ENCODE data around the gene NFIB. TPM values are rescaled to one million over a fixed set of nuclear protein-coding genes. Genes with fewer than 3 reads are reported as not detected.

Gene NFIB
- total RNA-seq, 2 experiments from 2014 or later = 13.7 to 25.1 TPM

DNA sequence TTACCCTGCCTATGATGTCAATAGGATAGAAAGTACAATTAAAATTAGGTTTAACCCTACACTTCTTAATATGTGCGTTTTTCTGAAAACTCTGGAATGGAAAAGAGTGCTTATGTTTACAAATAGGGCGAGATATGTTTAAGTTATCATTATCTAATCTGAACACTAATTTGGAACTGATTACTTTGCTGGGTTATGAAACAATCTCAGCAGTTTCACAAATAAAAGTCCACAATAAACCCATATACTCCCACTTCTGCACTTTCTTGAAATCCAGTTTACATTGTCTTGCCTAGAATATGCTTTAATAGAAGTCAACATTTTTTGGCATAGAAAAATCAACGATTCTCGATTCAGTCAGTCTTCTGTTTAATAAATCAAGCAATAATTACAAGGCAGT is 236.3 kb downstream of the NFIB start:
- ChIA-PET POLR2A (interaction anchor here (0.6 kb wide), 1 partner anchor 20 kb away, joined by 3 read pairs; no protein-coding TSS in a partner anchor), CTCF (ENCODE audit: unreplicated experiment) (no interaction called here)

DNA sequence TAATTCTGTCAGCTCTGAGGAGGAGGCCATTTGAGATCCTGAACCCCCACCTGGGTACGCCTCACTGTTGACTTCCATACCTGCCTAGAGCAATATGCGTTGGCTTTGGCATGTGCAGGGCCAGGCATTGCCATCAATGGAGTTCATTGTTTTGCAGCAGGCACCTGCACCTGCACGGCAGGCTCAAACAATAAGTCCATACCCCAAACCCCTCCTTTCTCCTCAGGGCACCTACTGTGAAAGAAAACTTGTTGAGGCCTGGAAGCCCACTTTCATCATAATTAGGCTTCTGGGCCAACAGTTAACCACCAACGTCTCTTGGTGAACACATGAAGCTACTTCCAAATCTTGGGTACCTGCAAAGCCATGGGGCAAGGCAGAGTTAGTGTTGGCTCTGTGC is 238.7 kb downstream of the NFIB start:
- no TSS peak for BruUV-seq (replicated peaks)
- intact Hi-C loops (cut with micrococcal nuclease; ENCODE audit: unreplicated experiment) = no loop called here
- no peaks in the 10 kb centered on the region for H3K9me3 ChIP-seq (ENCODE audit: low read length)
- no peak for DNase-seq (ENCODE audit: low spot score)
- no peaks in the 10 kb centered on the region for H3K9me2 ChIP-seq (ENCODE audit: insufficient read depth, low read length)
- no peak overlapping the region for H3K27ac ChIP-seq (ENCODE audit: low read depth, low read length, poor library complexity, severe bottlenecking)
- H4K20me1 ChIP-seq (ENCODE audit: insufficient read depth, low read length) = no peaks in the 10 kb centered on the region
- POLR2A ChIA-PET = no interaction called here
- H3K4me2 ChIP-seq (ENCODE audit: low read length) = no peak overlapping the region
- no peak overlapping the region for H2AFZ ChIP-seq (ENCODE audit: low read length)
- no peaks in the 10 kb centered on the region for H3K36me3 ChIP-seq (ENCODE audit: insufficient read depth, low read length)
- H3K4me3 ChIP-seq (ENCODE audit: low read depth, low read length, poor library complexity, severe bottlenecking) = no peak overlapping the region
- no peaks in the 10 kb centered on the region for H3K79me2 ChIP-seq (ENCODE audit: insufficient read depth, low read depth, low read length)
- CTCF ChIA-PET (ENCODE audit: unreplicated experiment) = no interaction called here
- H3K4me1 ChIP-seq (ENCODE audit: insufficient read depth, low read length, poor library complexity, severe bottlenecking) = no peaks in the 10 kb centered on the region
- no peak for TF ChIP-seq EZH2phosphoT487 (IDR thresholded peaks at IDR 0.05; ENCODE audit: borderline replicate concordance, low read depth, low read length)
- TF ChIP-seq, protein P1, sequence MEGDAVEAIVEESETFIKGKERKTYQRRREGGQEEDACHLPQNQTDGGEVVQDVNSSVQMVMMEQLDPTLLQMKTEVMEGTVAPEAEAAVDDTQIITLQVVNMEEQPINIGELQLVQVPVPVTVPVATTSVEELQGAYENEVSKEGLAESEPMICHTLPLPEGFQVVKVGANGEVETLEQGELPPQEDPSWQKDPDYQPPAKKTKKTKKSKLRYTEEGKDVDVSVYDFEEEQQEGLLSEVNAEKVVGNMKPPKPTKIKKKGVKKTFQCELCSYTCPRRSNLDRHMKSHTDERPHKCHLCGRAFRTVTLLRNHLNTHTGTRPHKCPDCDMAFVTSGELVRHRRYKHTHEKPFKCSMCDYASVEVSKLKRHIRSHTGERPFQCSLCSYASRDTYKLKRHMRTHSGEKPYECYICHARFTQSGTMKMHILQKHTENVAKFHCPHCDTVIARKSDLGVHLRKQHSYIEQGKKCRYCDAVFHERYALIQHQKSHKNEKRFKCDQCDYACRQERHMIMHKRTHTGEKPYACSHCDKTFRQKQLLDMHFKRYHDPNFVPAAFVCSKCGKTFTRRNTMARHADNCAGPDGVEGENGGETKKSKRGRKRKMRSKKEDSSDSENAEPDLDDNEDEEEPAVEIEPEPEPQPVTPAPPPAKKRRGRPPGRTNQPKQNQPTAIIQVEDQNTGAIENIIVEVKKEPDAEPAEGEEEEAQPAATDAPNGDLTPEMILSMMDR (conservative IDR thresholded peaks at IDR 0.05; ENCODE audit: low read length) = no peak

More for the DNA sequence above, 236.3 kb downstream of the NFIB start:
- H3K4me1 ChIP-seq (ENCODE audit: insufficient read depth, low read length, poor library complexity, severe bottlenecking) = no peaks in the 10 kb centered on the region
- BruUV-seq (replicated peaks) = no TSS peak
- DNase-seq (ENCODE audit: low spot score) = no peak
- no peaks in the 10 kb centered on the region for H3K36me3 ChIP-seq (ENCODE audit: insufficient read depth, low read length)
- intact Hi-C loops (cut with micrococcal nuclease; ENCODE audit: unreplicated experiment) = no loop called here
- no peaks in the 10 kb centered on the region for H3K79me2 ChIP-seq (ENCODE audit: insufficient read depth, low read depth, low read length)
- H3K27ac ChIP-seq (ENCODE audit: low read depth, low read length, poor library complexity, severe bottlenecking) = no peak overlapping the region
- H2AFZ ChIP-seq (ENCODE audit: low read length) = no peak overlapping the region
- no peak overlapping the region for H3K4me2 ChIP-seq (ENCODE audit: low read length)
- no peaks in the 10 kb centered on the region for H3K9me2 ChIP-seq (ENCODE audit: insufficient read depth, low read length)
- H3K9me3 ChIP-seq (ENCODE audit: low read length) = no peaks in the 10 kb centered on the region
- TF ChIP-seq, protein P1 (conservative IDR thresholded peaks at IDR 0.05; ENCODE audit: low read length) = no peak
- no peak for TF ChIP-seq EZH2phosphoT487 (IDR thresholded peaks at IDR 0.05; ENCODE audit: borderline replicate concordance, low read depth, low read length)
- H3K4me3 ChIP-seq (ENCODE audit: low read depth, low read length, poor library complexity, severe bottlenecking) = no peak overlapping the region
- H4K20me1 ChIP-seq (ENCODE audit: insufficient read depth, low read length) = no peaks in the 10 kb centered on the region

DNA sequence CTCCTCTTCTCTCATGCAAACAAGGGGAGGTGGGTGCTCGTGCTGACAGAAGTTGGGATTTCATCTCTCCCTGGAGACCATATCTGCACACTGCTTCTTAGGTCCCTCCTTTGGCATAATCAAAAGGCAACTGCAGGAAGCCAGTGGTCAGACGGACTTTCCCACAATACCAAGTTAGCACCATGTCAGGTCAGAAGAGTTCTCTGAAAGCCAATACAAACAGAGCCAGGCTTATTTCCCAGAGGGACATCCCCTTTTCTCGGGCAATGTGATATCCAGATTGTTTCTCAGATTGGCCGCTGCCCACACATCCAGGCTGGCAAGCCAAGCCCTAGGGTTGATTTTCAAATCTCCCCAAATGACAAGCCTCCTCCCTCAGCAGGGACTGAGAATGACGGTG is 241.1 kb downstream of the NFIB start:
- no peaks in the 10 kb centered on the region for H3K9me3 ChIP-seq (ENCODE audit: low read length)
- no peaks in the 10 kb centered on the region for H3K9me2 ChIP-seq (ENCODE audit: insufficient read depth, low read length)
- TF ChIP-seq EZH2phosphoT487 (IDR thresholded peaks at IDR 0.05; ENCODE audit: borderline replicate concordance, low read depth, low read length) = no peak
- TF ChIP-seq, protein P1 (conservative IDR thresholded peaks at IDR 0.05; ENCODE audit: low read length) = no peak
- CTCF ChIA-PET (ENCODE audit: unreplicated experiment) = no interaction called here
- intact Hi-C loops (cut with micrococcal nuclease; ENCODE audit: unreplicated experiment) = no loop called here
- H3K4me1 ChIP-seq (ENCODE audit: insufficient read depth, low read length, poor library complexity, severe bottlenecking) = no peaks in the 10 kb centered on the region
- no peaks in the 10 kb centered on the region for H4K20me1 ChIP-seq (ENCODE audit: insufficient read depth, low read length)
- H2AFZ ChIP-seq (ENCODE audit: low read length) = no peak overlapping the region
- no peak overlapping the region for H3K4me3 ChIP-seq (ENCODE audit: low read depth, low read length, poor library complexity, severe bottlenecking)
- POLR2A ChIA-PET = no interaction called here
- BruUV-seq (replicated peaks) = no TSS peak
- H3K36me3 ChIP-seq (ENCODE audit: insufficient read depth, low read length) = no peaks in the 10 kb centered on the region
- no peak overlapping the region for H3K27ac ChIP-seq (ENCODE audit: low read depth, low read length, poor library complexity, severe bottlenecking)
- DNase-seq (ENCODE audit: low spot score) = no peak
- no peak overlapping the region for H3K4me2 ChIP-seq (ENCODE audit: low read length)
- no peaks in the 10 kb centered on the region for H3K79me2 ChIP-seq (ENCODE audit: insufficient read depth, low read depth, low read length)
